IMR-90 (cell line): ENCODE data around the gene F12.

ENCODE experiments used
- BHLHE40 ChIP-seq: fragments of 150-350 bp; IDR thresholded peaks from 2 replicates; pipeline ENCODE4 v1.6.1; 2016; ENCODE audit warnings: mild to moderate bottlenecking, low read depth, low read length
- CEBPB ChIP-seq: IDR thresholded peaks from 2 replicates; pipeline ENCODE4 v1.6.1; 2012; ENCODE audit warnings: low read depth, low read length, improper control_type of control experiment
- CHD1 ChIP-seq: IDR thresholded peaks from 2 replicates; pipeline ENCODE4 v1.6.1; 2012; ENCODE audit warnings: low read depth, low read length, improper control_type of control experiment
- CTCF ChIP-seq: conservative IDR thresholded peaks from 2 replicates; pipeline ENCODE4 v1.5.1; 2012; ENCODE audit warnings: mild to moderate bottlenecking, low read depth, low read length, improper control_type of control experiment
- POLR2A ChIP-seq: IDR thresholded peaks from 2 replicates; pipeline ENCODE4 v1.6.1; 2012; ENCODE audit warnings: mild to moderate bottlenecking, low read depth, low read length
- RAD21 ChIP-seq: IDR thresholded peaks from 2 replicates; pipeline ENCODE4 v1.6.1; 2012; ENCODE audit warnings: low read length, improper control_type of control experiment
- RCOR1 ChIP-seq: IDR thresholded peaks from 2 replicates; pipeline ENCODE4 v1.6.1; 2012; ENCODE audit warnings: mild to moderate bottlenecking, low read length, improper control_type of control experiment; ENCODE audit not compliant: insufficient replicate concordance
- USF2 ChIP-seq: fragments of 150-350 bp; IDR thresholded peaks from 2 replicates; pipeline ENCODE4 v1.6.1; 2017; ENCODE audit warnings: mild to moderate bottlenecking, antibody characterized with exemption, low read length, low read depth
- TF ChIP-seq, protein P1 (sequence below): fragments of 150-350 bp; IDR thresholded peaks from 2 replicates; pipeline ENCODE4 v1.6.1; 2016; ENCODE audit warnings: low read depth, mild to moderate bottlenecking, low read length, moderate library complexity, borderline replicate concordance

- TF ChIP-seq RCOR1 (no peak), CTCF (no peak), RAD21 (no peak), CEBPB (no peak), POLR2A (no peak), USF2 (no peak), BHLHE40 (no peak), CHD1 (no peak)
- TF ChIP-seq, protein P1, sequence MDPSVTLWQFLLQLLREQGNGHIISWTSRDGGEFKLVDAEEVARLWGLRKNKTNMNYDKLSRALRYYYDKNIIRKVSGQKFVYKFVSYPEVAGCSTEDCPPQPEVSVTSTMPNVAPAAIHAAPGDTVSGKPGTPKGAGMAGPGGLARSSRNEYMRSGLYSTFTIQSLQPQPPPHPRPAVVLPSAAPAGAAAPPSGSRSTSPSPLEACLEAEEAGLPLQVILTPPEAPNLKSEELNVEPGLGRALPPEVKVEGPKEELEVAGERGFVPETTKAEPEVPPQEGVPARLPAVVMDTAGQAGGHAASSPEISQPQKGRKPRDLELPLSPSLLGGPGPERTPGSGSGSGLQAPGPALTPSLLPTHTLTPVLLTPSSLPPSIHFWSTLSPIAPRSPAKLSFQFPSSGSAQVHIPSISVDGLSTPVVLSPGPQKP, result no peak
Observed at GRCh38 chr5:177449140-177450061, 40.0 kb upstream of the F12 start.
